GM12878 (cell line): ENCODE results near the gene MAD1L1. TPM values are rescaled to one million over a fixed set of nuclear protein-coding genes. Genes with fewer than 3 reads are reported as not detected.

ENCODE experiments used
- BCLAF1 ChIP-seq: fragments of 450-650 bp; IDR thresholded peaks from 2 replicates; pipeline ENCODE4 v1.6.1; 2017; ENCODE audit warnings: antibody characterized with exemption, mild to moderate bottlenecking, moderate library complexity
- ELK1 ChIP-seq: IDR thresholded peaks from 2 replicates; pipeline ENCODE4 v1.6.1; 2012; ENCODE audit warnings: low read depth, low read length, improper control_type of control experiment
- MLLT1 ChIP-seq: fragments of 450-650 bp; IDR thresholded peaks from 2 replicates; pipeline ENCODE4 v1.6.1; 2016; ENCODE audit warnings: mild to moderate bottlenecking
- POLR2AphosphoS5 ChIP-seq: IDR thresholded peaks from 2 replicates; pipeline ENCODE4 v1.6.1; 2011; ENCODE audit warnings: mild to moderate bottlenecking, low read length, inconsistent platforms
- PRDM15 ChIP-seq: fragments of 450-650 bp; formaldehyde crosslinking; IDR thresholded peaks from 2 replicates; pipeline ENCODE4 v1.4.0; 2020; ENCODE audit warnings: mild to moderate bottlenecking, moderate library complexity
- RAD21 ChIP-seq: IDR thresholded peaks from 2 replicates; pipeline ENCODE4 v1.6.1; 2011; ENCODE audit warnings: mild to moderate bottlenecking, low read depth, low read length, moderate library complexity; ENCODE audit not compliant: insufficient read depth
- polyA plus RNA-seq, 11 experiments: library from polyadenylated mRNA; depleted of rRNA in 4 of 11; unstranded in 6 of 11; stranded (reverse) in 5 of 11; fragments of >200 nt; fragmentation: Nextera tagmentation in 4 of 11; fragmentation: Illumina TruSeq in 1 of 11; extraction: Ambion mirVana in 4 of 11; extraction: Trizol in 1 of 11; gene quantifications; 1 replicate in 1 of 11; 2 replicates in 10 of 11; pipeline versions ENCODE4 v1.2.1 to v1.2.3, GENCODE V29; 2011 to 2016; ENCODE audit warnings: inconsistent platforms in 2 of 11, missing spikeins in 2 of 11, low read depth in 1 of 11
- total RNA-seq, 4 experiments: library from RNA; depleted of rRNA in 3 of 4; stranded (reverse); fragments of >200 nt in 3 of 4; fragmentation: Illumina TruSeq in 1 of 4; extraction: Trizol in 1 of 4; gene quantifications; 2 replicates each; pipeline versions ENCODE4 v1.2.1 to v1.2.3, GENCODE V29; 2013 to 2021

Gene MAD1L1
- total and polyA plus RNA-seq, 10 of the 15 experiments (the other 5 are each of a cell fraction or from before 2014, with no cell fraction given) = 2.2 to 76.8 (median 38.3) TPM

GRCh38 chr7:1890289-1891235 lies 342.2 kb downstream of the MAD1L1 start (continued):
- TF ChIP-seq PRDM15 (CRISPR knock-in tag) (no peak), MLLT1 (no peak), BCLAF1 (no peak), ELK1 (no peak), POLR2AphosphoS5 (no peak), RAD21 (no peak)
- TF ChIP-seq, all 136 proteins: peak for 0
